ENCODE data around the gene TAS2R39.

GRCh38 chr7:143203386-143203785, 20.2 kb downstream of the TAS2R39 start:
- TF ChIP-seq CTCF (IDR thresholded peaks at IDR 0.05) (no peak), POLR2A (IDR thresholded peaks at IDR 0.05) (no peak)

Data from lower leg skin (tissue), 3 donors.